DOHH2 (cell line): ENCODE measurements around the gene FAM174B.

ENCODE experiments used
- EZH2phosphoT487 ChIP-seq: fragments of 200-600 bp; sonication (generic); IDR thresholded peaks from 2 replicates; pipeline ENCODE4 v1.6.1; 2017; ENCODE audit warnings: borderline replicate concordance, mild to moderate bottlenecking, antibody characterized with exemption, low read length, moderate library complexity, mixed read lengths
- TF ChIP-seq, protein P1 (sequence below): fragments of 200-600 bp; sonication (generic); IDR thresholded peaks from one replicate; pipeline ENCODE4 v1.5.1; 2014; ENCODE audit warnings: antibody characterized with exemption, mild to moderate bottlenecking, low read depth, low read length; ENCODE audit not compliant: poor library complexity, severe bottlenecking

- TF ChIP-seq, protein P1, sequence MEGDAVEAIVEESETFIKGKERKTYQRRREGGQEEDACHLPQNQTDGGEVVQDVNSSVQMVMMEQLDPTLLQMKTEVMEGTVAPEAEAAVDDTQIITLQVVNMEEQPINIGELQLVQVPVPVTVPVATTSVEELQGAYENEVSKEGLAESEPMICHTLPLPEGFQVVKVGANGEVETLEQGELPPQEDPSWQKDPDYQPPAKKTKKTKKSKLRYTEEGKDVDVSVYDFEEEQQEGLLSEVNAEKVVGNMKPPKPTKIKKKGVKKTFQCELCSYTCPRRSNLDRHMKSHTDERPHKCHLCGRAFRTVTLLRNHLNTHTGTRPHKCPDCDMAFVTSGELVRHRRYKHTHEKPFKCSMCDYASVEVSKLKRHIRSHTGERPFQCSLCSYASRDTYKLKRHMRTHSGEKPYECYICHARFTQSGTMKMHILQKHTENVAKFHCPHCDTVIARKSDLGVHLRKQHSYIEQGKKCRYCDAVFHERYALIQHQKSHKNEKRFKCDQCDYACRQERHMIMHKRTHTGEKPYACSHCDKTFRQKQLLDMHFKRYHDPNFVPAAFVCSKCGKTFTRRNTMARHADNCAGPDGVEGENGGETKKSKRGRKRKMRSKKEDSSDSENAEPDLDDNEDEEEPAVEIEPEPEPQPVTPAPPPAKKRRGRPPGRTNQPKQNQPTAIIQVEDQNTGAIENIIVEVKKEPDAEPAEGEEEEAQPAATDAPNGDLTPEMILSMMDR: no peak
- TF ChIP-seq EZH2phosphoT487: no peak
Measured at GRCh38 chr15:92696096-92696495, 40.5 kb upstream of the FAM174B start.
